NCI-H226 (cell line): ENCODE results near the gene SNTN.

ENCODE experiments used
- DNase-seq: peaks from one replicate; pipeline ENCODE4 v3.0.0-alpha.2; 2015

SNTN gene

DNA sequence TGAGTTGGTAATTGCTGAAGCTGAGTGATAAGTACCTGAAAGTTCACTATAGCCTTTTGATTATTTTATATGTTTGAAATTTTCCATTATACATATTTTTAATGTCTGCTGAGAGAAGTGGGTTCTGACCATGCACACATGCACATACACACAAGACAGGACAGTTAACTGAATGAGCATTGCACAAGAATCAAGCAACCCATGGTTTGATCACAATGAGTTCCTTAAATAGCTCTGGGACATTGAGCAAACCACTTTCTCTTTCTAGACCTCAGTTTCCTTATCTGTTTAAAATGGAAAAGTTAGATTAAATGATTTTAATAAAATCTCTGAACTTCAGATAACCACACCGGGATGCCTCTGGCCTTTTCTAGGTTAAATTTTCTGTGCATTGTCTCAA, 26.7 kb downstream of the SNTN start:
- DNase-seq: no peak

DNA sequence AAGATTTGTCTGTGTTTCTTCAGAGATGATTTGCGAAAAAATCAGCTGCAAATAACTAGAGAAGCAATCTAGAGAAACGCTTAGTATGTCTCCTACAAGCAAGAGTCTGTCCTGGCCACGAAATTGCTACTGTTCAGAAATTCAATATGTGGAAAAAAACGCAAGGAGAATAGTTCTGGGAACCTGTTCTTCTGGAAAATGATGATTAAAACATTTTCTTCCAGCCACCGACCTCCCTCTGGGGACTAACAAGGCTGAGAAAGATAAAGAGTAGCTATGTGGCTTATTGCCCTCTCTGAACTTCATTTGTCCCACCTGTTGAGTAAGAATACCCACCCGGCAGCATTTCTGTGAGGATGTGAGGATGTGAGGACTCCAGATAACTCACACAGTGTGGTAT, 31.6 kb downstream of the SNTN start:
- no peak for DNase-seq

DNA sequence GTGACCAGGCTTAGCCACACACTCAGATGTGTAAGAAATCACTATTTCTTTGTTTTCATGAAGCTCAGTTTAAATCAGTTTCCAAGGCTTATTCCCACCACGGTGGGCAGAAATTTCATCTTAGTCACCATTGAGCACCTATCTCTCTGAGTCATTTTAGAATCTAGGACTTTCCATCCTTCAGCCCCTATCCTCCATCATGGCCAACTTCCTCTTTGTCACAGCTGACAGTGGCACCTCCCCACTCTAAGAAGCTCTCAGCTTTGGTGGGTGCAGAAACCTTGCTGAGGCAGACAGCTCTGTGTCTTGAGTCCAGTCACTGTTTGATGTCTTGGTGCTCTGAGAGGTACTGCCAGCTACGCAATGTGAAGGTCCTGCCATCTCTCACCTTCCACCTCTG, 32.9 kb downstream of the SNTN start:
- no peak for DNase-seq

DNA sequence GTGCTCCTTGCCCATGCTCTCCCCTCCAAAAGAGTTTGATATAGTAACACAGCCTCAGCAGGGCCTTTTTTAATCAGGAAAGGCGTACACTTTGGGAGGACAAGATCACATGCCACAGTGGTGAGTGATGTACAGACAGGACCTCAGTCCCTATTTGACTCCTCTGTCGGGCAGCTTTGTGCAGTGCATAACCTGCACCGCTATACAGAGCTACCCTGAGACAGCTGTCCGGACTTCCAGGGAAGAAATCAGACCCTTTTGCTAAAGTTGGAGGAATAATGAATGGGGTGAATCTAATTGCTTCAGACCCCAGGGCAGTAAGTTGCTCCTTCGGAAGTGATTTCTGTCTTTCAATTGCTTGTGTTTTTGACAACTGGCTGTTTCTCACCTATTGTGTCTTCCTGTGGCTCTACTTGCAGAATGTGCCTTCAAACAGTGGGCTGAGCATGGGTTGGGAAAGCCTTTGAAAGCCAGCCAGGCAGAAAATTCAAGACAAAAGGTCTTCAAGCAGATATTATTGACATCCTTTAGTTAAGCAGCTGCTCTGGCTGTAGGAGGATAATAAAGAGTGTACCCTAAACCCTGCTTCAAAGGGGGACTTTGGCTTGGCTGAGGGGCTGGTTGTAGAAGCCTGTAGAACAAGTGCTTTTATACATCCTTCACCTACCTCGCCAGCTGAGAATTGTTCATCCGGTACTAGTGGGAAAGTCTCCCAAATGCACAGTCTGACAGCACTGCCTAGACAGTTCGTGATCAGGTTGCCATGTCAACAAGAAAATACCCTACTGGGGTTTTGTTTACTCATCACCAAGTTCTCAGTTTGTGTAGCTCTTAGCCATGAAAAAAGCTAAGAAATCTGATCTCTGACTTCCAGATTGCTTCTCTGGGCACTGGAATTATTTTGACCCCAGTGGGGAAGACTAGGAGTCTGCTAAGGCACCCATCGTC, 35.1 kb downstream of the SNTN start:
- DNase-seq: no peak

DNA sequence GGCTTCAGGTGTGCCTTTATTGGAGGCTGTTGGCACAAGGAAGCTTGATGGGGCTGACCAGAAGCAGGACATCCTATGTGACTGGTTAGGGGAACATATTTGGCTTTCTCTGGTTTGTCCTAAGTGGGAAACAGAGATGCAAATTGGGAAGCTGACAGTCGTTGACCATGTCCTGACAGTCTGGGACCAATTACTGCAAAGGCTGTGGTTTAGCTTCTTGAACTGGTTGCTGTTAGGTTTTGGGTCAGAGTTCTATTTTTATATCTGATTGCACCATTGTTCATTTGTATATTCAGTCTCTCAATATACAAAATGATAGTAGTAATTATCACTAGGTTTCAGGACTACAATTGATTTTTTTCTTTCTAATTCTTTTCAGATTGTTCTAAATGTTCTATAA, 36.8 kb downstream of the SNTN start:
- DNase-seq: no peak

DNA sequence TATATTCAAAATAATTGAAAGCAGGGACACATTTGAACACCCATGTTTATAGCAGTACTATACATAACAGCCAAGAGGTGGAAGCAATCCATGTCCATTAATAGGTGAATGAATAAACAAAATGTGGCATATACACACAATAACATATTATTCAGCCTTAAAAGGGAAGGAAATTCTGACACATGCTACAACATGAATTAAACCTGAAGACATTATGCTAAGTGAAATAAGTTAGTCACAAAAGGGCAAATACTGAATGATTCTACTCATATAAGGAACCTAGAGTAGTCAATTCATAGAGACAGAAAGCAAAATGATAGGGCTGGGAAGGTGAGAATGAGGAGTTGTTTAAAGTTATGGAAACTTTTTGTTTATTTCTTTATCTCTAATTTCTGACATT, 40.9 kb downstream of the SNTN start:
- DNase-seq: no peak

DNA sequence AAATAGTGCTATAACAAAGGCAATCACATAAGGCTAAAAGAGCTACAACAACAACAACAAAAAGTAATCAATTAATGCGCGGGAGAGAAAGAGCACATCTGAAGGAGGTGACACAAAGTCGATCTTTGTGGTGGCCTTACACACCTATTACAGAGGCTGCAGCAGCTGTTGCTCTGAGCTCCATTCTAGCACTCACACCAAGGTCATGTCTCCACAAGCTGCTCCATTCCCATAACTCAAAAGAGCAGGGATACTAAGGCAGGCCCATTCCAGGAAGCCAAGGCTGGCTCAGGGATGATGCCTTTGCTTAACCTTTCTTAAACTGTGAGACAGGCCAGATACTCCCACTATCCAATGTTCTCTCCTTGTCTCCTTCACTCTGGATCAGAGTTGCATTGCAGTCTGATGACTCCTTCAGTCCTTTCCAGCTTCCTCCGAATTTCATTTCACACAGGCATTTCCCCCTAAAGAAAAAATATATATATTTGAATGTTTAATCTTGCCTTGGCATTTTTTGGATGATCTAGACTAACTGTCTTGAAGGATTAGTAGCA, 52.7 kb downstream of the SNTN start:
- peak; percentile 66 for DNase-seq

DNA sequence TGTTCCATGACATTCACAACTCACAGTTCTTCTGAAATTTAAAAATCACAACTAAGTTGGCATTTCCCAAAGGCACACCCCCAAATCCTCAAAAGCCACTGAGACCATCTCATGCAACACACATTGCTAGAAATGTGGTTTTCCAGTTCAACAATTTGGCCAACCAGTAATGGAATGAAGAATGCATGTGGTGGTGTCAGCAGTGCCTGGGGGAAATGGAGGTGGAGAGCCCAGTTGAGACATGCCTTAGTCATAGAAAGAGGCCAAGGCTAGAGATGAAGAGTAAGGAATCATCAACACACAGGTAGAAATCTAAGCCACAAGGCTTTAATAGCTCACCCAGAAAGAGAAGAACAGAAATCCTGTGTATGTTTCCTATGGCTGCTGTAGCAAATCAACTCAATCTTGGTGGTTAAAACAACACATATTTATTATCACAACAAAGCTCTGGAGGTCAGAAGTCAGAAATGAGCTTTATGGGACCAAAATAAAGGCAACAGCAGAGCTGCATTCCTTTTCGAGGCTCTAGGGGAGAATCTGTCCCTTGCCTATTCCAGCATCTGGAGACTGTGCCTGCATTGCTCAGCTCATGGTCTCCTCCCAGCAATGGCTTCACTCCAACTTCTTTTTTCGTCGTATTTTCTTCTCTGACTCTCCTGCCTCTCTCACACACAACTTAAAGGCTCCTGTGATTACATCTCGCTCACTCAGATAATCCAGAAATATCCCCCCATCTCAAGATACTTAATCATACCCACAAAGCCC, 54.0 kb downstream of the SNTN start:
- peak; percentile 68 for DNase-seq

DNA sequence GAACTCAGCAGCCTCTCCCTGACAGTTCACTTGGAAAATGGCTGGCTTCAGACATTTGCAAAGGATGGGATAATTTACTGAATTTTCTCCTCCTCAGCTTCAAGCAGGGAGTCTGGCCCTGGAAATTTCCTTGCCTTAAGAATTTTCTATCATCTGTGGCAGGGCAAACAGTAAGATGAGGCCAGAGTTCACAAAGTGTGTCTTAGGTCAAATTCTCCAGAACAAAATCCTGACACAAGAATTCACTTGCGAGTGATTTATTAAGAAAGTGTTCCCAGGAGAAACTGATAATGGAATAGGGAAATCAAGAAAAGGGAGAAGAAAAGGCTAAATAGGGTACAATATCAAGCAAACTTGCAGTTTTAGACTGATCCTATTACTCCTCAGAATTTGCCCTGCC, 55.3 kb downstream of the SNTN start:
- no peak for DNase-seq

DNA sequence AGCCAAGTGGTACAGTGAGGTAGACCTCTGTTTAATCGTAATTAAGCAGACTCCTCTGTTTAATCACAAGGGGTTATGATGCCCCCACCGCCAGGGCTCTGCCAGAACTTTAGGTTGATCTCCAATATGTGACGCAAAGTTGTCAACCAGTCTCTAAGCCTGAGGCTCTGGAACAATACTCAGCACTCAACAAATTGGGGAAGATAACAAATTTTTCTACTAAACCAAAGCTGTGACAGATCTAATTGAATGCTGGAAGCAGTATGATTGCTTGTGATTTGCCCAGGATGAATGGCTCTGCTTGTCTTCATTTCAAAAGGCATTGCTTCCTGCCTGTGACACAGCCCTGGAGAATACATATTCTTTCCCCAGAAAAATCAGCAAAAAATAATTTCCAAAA, 57.1 kb downstream of the SNTN start:
- DNase-seq: no peak
